A673 (cell line): Measurements from ENCODE around the gene ENOX1. TPM values are rescaled to one million over a fixed set of nuclear protein-coding genes. Genes with fewer than 3 reads are reported as not detected.

Experiments
- BruUV-seq: library from RNA; stranded (reverse); fragments of 400-500 nt; replicated peaks from 2 replicates; lab custom pipeline; 2021; lab: Mats Ljungman, UMichigan
- CTCF ChIA-PET: fragments of 300-600 bp; sonication (Branson Sonifier 250); formaldehyde crosslinking; loops from one replicate; lab custom pipeline; 2022; ENCODE audit warnings: antibody characterized with exemption; lab: Charles Lee
- POLR2A ChIA-PET: fragments of 300-600 bp; sonication (Branson Sonifier 250); formaldehyde crosslinking; loops from one replicate; lab custom pipeline; 2022; ENCODE audit warnings: antibody characterized with exemption; ENCODE audit not compliant: low non-redundant PET; lab: Charles Lee
- DNase-seq: peaks from one replicate; pipeline ENCODE4 v3.0.0-alpha.2; 2015; ENCODE audit warnings: low spot score
- H3K27ac ChIP-seq: fragments of 200-600 bp; sonication (generic); 2 replicates; pipeline ENCODE4 v1.5.1; 2016; ENCODE audit warnings: mixed run types, low read depth, mild to moderate bottlenecking, mixed read lengths, antibody characterized with exemption, low read length; ENCODE audit not compliant: poor library complexity, severe bottlenecking
- H3K27me3 ChIP-seq: fragments of 200-600 bp; sonication (generic); replicated peaks from 2 replicates; pipeline ENCODE4 v1.6.1; 2017; ENCODE audit warnings: mixed run types, low read depth, mild to moderate bottlenecking, mixed read lengths, antibody characterized with exemption, low read length; ENCODE audit not compliant: insufficient read depth, poor library complexity
- H3K36me3 ChIP-seq: fragments of 200-600 bp; sonication (generic); 2 replicates; pipeline ENCODE4 v1.6.1; 2016; ENCODE audit warnings: mixed run types, mild to moderate bottlenecking, mixed read lengths, antibody characterized with exemption, low read length; ENCODE audit not compliant: insufficient read depth, poor library complexity, severe bottlenecking
- H3K4me1 ChIP-seq: fragments of 200-600 bp; sonication (generic); 2 replicates; pipeline ENCODE4 v1.6.1; 2017; ENCODE audit warnings: mixed run types, mild to moderate bottlenecking, mixed read lengths, antibody characterized with exemption, low read length; ENCODE audit not compliant: insufficient read depth, poor library complexity, severe bottlenecking
- H3K4me3 ChIP-seq: fragments of 200-600 bp; sonication (generic); 2 replicates; pipeline ENCODE4 v1.5.1; 2016; ENCODE audit warnings: low read depth, mixed run types, mild to moderate bottlenecking, mixed read lengths, low read length; ENCODE audit not compliant: poor library complexity, severe bottlenecking
- H3K9me3 ChIP-seq: fragments of 200-600 bp; sonication (generic); 2 replicates; pipeline ENCODE4 v1.6.1; 2016; ENCODE audit warnings: mixed run types, low read depth, mild to moderate bottlenecking, mixed read lengths, antibody characterized with exemption, low read length; ENCODE audit not compliant: poor library complexity, severe bottlenecking
- EZH2 ChIP-seq: fragments of 200-600 bp; sonication (generic); IDR thresholded peaks from 2 replicates; pipeline ENCODE4 v1.6.1; 2017; ENCODE audit warnings: borderline replicate concordance, low read depth, mild to moderate bottlenecking, mixed read lengths, antibody characterized with exemption, low read length; ENCODE audit not compliant: poor library complexity, severe bottlenecking
- intact Hi-C: fragments of 100-400 bp; cut with micrococcal nuclease; formaldehyde crosslinking; loops from one replicate; pipeline ENCODE4 v1.10.0; 2022; ENCODE audit not compliant: unreplicated experiment
- total RNA-seq: library from RNA; stranded (reverse); gene quantifications from 2 replicates; pipeline ENCODE4 v1.2.3, GENCODE V29; 2021
- TF ChIP-seq, protein P1 (sequence below): fragments of 300-800, 200-600 bp; sonication (generic); conservative IDR thresholded peaks from 2 replicates; pipeline ENCODE4 v1.5.1; 2017; ENCODE audit warnings: low read depth, mild to moderate bottlenecking, antibody characterized with exemption, low read length, moderate library complexity, mixed read lengths

The ENOX1 gene
- total RNA-seq, 1 experiment from 2014 or later: 4.4 TPM

DNA sequence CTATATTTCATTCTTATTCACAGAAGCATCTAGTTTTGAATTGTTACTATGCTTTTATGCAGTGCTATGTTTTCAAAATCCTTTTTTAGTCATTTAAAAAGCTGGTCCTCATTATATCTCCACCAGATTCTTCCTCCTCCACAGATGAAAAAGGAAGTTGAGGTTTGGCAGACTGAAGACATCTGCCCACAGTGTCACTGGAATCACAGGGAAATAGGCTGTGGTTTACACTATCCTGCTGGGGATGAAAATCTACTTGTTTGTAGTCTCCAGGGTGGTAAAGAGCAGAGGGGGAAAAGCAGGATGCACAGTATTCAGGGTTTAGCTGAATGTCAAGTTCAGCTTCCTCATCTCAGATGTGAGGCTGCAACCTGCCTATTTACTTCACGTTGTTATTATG is 412.2 kb downstream of the ENOX1 start:
- Histone ChIP-seq H3K36me3 (no peaks in the 10 kb centered on the region), H3K27me3 (no peaks in the 10 kb centered on the region), H3K4me1 (peaks cover 20% of the 10 kb centered on the region), H3K9me3 (peaks cover 3% of the 10 kb centered on the region), H3K4me3 (no peak overlapping the region), H3K27ac (no peak overlapping the region)
- BruUV-seq: no TSS peak
- TF ChIP-seq EZH2: no peak
- TF ChIP-seq, protein P1, sequence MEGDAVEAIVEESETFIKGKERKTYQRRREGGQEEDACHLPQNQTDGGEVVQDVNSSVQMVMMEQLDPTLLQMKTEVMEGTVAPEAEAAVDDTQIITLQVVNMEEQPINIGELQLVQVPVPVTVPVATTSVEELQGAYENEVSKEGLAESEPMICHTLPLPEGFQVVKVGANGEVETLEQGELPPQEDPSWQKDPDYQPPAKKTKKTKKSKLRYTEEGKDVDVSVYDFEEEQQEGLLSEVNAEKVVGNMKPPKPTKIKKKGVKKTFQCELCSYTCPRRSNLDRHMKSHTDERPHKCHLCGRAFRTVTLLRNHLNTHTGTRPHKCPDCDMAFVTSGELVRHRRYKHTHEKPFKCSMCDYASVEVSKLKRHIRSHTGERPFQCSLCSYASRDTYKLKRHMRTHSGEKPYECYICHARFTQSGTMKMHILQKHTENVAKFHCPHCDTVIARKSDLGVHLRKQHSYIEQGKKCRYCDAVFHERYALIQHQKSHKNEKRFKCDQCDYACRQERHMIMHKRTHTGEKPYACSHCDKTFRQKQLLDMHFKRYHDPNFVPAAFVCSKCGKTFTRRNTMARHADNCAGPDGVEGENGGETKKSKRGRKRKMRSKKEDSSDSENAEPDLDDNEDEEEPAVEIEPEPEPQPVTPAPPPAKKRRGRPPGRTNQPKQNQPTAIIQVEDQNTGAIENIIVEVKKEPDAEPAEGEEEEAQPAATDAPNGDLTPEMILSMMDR: no peak
- peak; percentile 58 for DNase-seq
- ChIA-PET POLR2A (no interaction called here), CTCF (no interaction called here)
- intact Hi-C loops: no loop called here

DNA sequence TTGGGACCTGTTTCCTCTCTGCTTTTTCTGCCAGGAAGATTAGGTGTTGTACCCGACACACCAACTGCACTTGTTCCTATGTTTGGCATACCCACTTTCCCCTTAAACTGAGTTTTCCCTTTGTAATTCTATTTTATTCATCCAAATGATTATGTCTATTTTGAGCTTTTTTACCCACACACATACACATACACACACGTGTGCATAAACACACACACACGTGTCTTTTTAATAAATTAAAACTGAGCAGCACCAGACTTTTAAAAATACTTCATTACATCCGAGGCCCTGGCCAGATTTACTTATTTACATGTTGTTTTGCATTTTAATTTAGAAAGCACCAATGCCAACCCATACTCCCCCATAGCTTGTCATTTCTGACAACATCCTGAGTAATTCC is 413.4 kb downstream of the ENOX1 start:
- TF ChIP-seq EZH2: no peak
- TF ChIP-seq, protein P1: no peak
- ChIA-PET CTCF (no interaction called here), POLR2A (no interaction called here)
- Histone ChIP-seq H3K9me3 (no peaks in the 10 kb centered on the region), H3K36me3 (no peaks in the 10 kb centered on the region), H3K4me3 (no peak overlapping the region), H3K27ac (no peak overlapping the region), H3K4me1 (peaks cover 20% of the 10 kb centered on the region), H3K27me3 (no peaks in the 10 kb centered on the region)
- no TSS peak for BruUV-seq
- intact Hi-C loops: no loop called here
- DNase-seq: no peak

DNA sequence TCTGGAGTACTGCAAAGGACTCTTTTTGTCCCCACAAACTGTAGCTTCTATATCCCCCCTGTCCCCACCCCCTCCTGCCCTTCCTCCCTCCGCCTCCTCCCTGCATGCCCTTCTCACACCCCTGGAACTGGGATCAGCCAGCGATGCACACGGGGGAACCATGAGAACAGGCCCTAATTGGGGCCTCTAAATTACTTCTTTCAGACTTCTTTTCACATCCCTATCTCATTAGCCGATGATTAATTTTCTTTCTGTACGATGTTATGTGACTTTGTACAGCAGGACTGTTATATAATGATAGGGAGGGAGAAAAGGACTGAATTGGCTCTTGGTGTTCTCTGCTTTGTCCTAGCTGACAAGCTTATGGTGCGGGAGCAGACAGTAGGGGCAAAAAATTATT is 415.9 kb downstream of the ENOX1 start:
- no peak overlapping the region for H3K27ac ChIP-seq
- no peak overlapping the region for H3K4me3 ChIP-seq
- H3K9me3 ChIP-seq: no peaks in the 10 kb centered on the region
- intact Hi-C loops: no loop called here
- POLR2A ChIA-PET: no interaction called here
- BruUV-seq: no TSS peak
- CTCF ChIA-PET: no interaction called here
- TF ChIP-seq, protein P1: no peak
- no peak for TF ChIP-seq EZH2
- H3K4me1 ChIP-seq: peaks cover 20% of the 10 kb centered on the region
- no peaks in the 10 kb centered on the region for H3K27me3 ChIP-seq
- DNase-seq: no peak
- no peaks in the 10 kb centered on the region for H3K36me3 ChIP-seq
